Hippocampal formation (tissue), 2 donors: Measurements from ENCODE around the gene LIFR.

Experiments
- DNase-seq, 2 donors: peaks; one replicate each; lab custom pipeline; 2025; lab: John Stamatoyannopoulos, UW

The LIFR gene

DNA sequence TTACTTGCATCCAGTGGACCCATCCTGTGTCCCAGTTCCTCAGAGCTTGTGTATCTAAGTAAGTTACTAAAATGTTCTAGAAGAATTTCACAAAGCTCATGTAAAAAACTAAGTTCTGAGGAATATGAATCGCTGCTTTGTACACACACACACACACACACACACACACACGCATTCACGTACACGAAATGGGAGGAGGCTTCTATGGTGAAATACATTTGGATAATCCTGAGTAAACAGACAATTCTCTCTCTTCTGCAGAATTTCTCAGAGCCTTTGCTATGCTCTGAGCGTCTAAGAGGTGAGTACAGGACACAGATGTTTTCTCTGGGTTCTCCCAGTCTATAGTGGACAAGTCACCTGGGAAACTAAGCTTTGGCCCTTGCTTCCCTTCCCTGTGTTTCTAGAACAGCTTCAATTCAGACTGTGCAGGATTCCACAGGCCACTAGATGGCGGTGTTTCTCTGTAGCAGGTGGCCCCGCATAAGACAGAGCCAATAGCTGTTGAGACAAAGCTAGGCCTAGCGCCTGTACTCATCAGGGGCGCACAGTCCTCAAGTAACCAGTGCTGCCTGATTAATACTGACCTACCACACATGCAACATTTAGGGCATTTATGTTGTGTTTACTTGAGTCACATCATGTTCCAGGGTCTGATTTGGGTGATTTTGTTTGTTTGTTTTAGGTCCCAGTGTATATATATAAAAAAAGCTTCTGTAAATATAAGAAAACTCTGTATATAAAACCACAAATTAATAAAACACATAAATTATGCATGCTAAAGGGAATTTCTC lies 114.8 kb downstream of the LIFR start:
- DNase-seq, result peak; percentile 83 to 93

- DNase-seq, result no peak
Observed at GRCh38 chr5:38438757-38439156, 117.7 kb downstream of the LIFR start.

GRCh38 chr5:38434966-38435705 lies 121.3 kb downstream of the LIFR start:
- DNase-seq, result no peak

GRCh38 chr5:38433160-38433861 lies 123.1 kb downstream of the LIFR start:
- no peak for DNase-seq

DNA sequence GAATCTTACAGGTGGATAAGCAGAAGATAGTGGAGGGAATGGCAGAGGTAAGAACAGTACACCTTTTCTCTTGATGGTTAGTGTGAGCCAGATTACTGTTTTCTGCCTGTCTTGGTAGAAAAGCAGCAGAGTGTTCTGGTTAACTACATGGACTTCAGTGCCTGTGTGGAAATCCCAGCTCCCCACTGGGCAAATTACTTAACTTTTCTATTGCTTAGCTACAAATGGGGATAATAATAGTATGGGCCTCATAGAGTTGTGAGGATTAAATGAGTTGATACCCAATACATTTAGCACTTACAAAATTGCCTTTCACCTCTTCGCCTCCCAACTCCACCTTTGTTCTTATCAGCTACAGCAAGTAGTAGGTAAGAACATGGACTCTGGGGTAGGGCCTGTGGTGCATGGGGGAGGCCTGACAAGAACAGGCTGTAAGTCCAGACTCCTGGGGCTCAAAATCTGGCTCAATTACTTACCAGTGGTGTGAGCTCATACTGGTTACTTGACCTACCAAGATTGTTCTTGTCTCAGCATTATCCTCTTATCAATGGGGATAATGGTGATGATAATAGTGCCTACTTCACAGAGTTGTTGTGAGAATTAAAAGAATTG lies 125.1 kb downstream of the LIFR start:
- no peak for DNase-seq

- no peak for DNase-seq
Observed at GRCh38 chr5:38426986-38427950, 129.2 kb downstream of the LIFR start.

DNA sequence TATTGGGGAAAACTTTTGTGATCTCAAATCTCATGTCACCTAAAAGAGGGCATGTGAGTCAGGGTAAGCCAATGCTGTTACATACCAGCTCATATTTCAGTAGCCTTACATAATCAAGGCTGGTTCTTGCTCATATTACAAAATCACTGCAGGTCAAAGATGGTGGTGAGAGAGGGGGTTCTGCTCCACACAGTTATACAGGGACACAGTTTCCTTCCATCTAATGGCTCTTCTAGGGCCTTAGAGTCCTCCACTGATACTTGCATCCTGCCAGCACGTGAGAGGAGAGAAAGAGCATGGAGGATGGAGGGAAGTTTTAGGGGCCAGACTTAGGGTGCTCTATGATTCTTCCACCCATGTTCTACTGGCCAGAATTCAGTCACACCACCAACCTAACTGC lies 130.0 kb downstream of the LIFR start:
- DNase-seq, result no peak
